OCI-LY7 (cell line): ENCODE data around the gene BUB3. TPM values are rescaled to one million over a fixed set of nuclear protein-coding genes. Genes with fewer than 3 reads are reported as not detected.
A peak's percentile ranks its signal among the peaks of the same experiment; 100 is the strongest.

ENCODE experiments used
- BruUV-seq: library from RNA; stranded (reverse); fragments of 400-500 nt; replicated peaks from 2 replicates; lab custom pipeline; 2021; lab: Mats Ljungman, UMichigan
- CTCF ChIA-PET: fragments of 300-600 bp; sonication (Branson Sonifier 250); formaldehyde crosslinking; loops from one replicate; lab custom pipeline; 2022; ENCODE audit warnings: antibody characterized with exemption; ENCODE audit not compliant: unreplicated experiment; lab: Charles Lee
- POLR2A ChIA-PET: fragments of 300-600 bp; sonication (Branson Sonifier 250); formaldehyde crosslinking; loops from one replicate; lab custom pipeline; 2022; ENCODE audit warnings: antibody characterized with exemption; lab: Charles Lee
- DNase-seq: peaks from one replicate; pipeline ENCODE4 v3.0.0-alpha.2; 2015; ENCODE audit warnings: low spot score
- H2AFZ ChIP-seq: fragments of 200-600 bp; sonication (generic), shearing (Covaris generic); 2 replicates; pipeline ENCODE4 v1.6.1; 2014; ENCODE audit warnings: mild to moderate bottlenecking, antibody characterized with exemption, low read length, moderate library complexity
- H3K27ac ChIP-seq: fragments of 200-600 bp; sonication (generic); 2 replicates; pipeline ENCODE4 v1.5.1; 2014; ENCODE audit warnings: mixed run types, low read depth, mild to moderate bottlenecking, moderate library complexity, low read length, inconsistent platforms; ENCODE audit not compliant: poor library complexity, severe bottlenecking
- H3K36me3 ChIP-seq: fragments of 200-600 bp; sonication (generic); 2 replicates; pipeline ENCODE4 v1.6.1; 2014; ENCODE audit warnings: mild to moderate bottlenecking, antibody characterized with exemption, low read length, moderate library complexity, mixed read lengths; ENCODE audit not compliant: insufficient read depth
- H3K4me1 ChIP-seq: fragments of 200-600 bp; sonication (generic); 2 replicates; pipeline ENCODE4 v1.5.1; 2014; ENCODE audit warnings: mild to moderate bottlenecking, low read length; ENCODE audit not compliant: insufficient read depth, poor library complexity, severe bottlenecking
- H3K4me2 ChIP-seq: fragments of 200-600 bp; sonication (generic); 2 replicates; pipeline ENCODE4 v1.6.1; 2014; ENCODE audit warnings: mild to moderate bottlenecking, low read length
- H3K4me3 ChIP-seq: fragments of 200-600 bp; sonication (generic); 2 replicates; pipeline ENCODE4 v1.5.1; 2014; ENCODE audit warnings: mild to moderate bottlenecking, low read depth, low read length; ENCODE audit not compliant: poor library complexity, severe bottlenecking
- H3K79me2 ChIP-seq: fragments of 200-600 bp; sonication (generic); 2 replicates; pipeline ENCODE4 v1.6.1; 2016; ENCODE audit warnings: low read depth, mild to moderate bottlenecking, low read length, moderate library complexity, mixed read lengths; ENCODE audit not compliant: insufficient read depth
- H3K9me2 ChIP-seq: fragments of 200-600 bp; sonication (generic); 2 replicates; pipeline ENCODE4 v1.6.1; 2016; ENCODE audit warnings: mild to moderate bottlenecking, low read length, mixed read lengths; ENCODE audit not compliant: insufficient read depth
- H3K9me3 ChIP-seq: fragments of 200-600 bp; sonication (generic); 2 replicates; pipeline ENCODE4 v1.6.1; 2014; ENCODE audit warnings: mild to moderate bottlenecking, mixed run types, low read length, mixed read lengths
- H4K20me1 ChIP-seq: fragments of 200-600 bp; sonication (generic); 2 replicates; pipeline ENCODE4 v1.6.1; 2014; ENCODE audit warnings: mild to moderate bottlenecking, antibody characterized with exemption, low read length, moderate library complexity, mixed read lengths; ENCODE audit not compliant: insufficient read depth
- CTCF ChIP-seq: fragments of 200-600 bp; sonication (generic); conservative IDR thresholded peaks from 2 replicates; pipeline ENCODE4 v1.5.1; 2014; ENCODE audit warnings: mild to moderate bottlenecking, antibody characterized with exemption, low read length, moderate library complexity, mixed read lengths
- EZH2phosphoT487 ChIP-seq: fragments of 200-600 bp; sonication (generic); IDR thresholded peaks from 2 replicates; pipeline ENCODE4 v1.6.1; 2018; ENCODE audit warnings: low read depth, borderline replicate concordance, mild to moderate bottlenecking, mixed run types, antibody characterized with exemption, low read length, moderate library complexity, mixed read lengths
- intact Hi-C: fragments of 100-400 bp; cut with micrococcal nuclease; formaldehyde crosslinking; loops from one replicate; pipeline ENCODE4 v1.10.0; 2022; ENCODE audit not compliant: unreplicated experiment
- total RNA-seq, 2 experiments: library from RNA; depleted of rRNA in 1 of 2; stranded (reverse); fragments of >200 nt in 1 of 2; shearing (Covaris generic) in 1 of 2; gene quantifications; 2 replicates each; pipeline ENCODE4 v1.2.3, GENCODE V29; 2014 to 2022

BUB3 gene
- total RNA-seq, 2 experiments from 2014 or later, result 312 to 526 TPM

DNA sequence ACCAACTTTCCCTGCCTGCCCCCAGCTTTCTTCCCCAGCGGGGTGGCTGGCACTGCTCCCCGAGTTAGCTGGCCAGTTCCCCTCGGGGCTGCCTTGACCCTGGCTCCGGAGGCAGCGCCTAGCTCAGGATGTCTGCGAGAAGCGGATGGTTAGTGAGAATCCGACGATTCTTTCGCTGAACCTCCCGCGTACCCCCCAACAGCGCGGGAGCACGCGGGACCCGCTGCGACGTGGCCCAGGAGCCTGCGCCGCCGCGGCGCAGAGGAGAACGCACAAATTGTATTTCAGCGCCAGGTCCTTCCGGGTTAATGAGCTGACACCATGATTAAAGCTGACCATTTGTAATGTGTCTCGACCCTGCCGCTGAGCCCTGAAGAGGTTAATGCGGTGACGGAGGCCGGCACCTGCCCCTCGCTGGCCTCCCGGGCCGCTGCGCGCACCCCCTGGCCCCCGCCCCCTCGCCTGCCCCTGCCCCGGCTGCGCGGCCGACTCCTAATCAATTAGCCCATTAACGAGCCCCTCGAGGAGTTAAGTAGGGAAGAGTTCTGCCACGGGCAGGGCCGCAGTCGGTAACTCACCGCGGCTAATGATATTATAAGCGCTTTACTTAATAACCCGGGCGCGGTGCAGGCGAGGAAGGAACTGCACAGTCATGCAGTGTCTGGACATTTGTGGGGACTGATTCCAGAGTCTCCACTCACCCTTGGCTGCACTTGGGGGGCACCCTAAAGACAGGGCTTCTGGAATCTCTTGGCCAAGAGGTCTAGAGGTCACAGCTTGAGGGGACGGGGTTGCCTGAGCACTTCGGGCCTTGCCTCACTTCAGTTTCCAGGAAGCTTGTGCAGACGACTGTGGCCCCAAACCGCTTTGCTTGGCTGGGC is 7.9 kb upstream of the BUB3 start:
- H3K4me2 ChIP-seq, result no peak overlapping the region
- BruUV-seq, result no TSS peak
- no peaks in the 10 kb centered on the region for H3K36me3 ChIP-seq
- H3K4me1 ChIP-seq, result peaks cover 10% of the 10 kb centered on the region
- no peak overlapping the region for H3K27ac ChIP-seq
- H3K4me3 ChIP-seq, result no peak overlapping the region
- H2AFZ ChIP-seq, result no peak overlapping the region
- H3K79me2 ChIP-seq, result no peaks in the 10 kb centered on the region
- CTCF ChIA-PET, result no interaction called here
- no peaks in the 10 kb centered on the region for H4K20me1 ChIP-seq
- TF ChIP-seq EZH2phosphoT487, result no peak
- no peak for TF ChIP-seq CTCF
- H3K9me3 ChIP-seq, result no peaks in the 10 kb centered on the region
- no peak for DNase-seq
- POLR2A ChIA-PET, result interaction anchor here (0.6 to 2.0 kb wide), 2 partner anchors 8 to 10 kb away, joined by 3 to 10 read pairs; partner anchors contain the start of gene BUB3
- H3K9me2 ChIP-seq, result no peaks in the 10 kb centered on the region
- intact Hi-C loops, result loop anchor here (5.0 kb wide), 1 partner anchor 391 kb away; no protein-coding TSS in a partner anchor

DNA sequence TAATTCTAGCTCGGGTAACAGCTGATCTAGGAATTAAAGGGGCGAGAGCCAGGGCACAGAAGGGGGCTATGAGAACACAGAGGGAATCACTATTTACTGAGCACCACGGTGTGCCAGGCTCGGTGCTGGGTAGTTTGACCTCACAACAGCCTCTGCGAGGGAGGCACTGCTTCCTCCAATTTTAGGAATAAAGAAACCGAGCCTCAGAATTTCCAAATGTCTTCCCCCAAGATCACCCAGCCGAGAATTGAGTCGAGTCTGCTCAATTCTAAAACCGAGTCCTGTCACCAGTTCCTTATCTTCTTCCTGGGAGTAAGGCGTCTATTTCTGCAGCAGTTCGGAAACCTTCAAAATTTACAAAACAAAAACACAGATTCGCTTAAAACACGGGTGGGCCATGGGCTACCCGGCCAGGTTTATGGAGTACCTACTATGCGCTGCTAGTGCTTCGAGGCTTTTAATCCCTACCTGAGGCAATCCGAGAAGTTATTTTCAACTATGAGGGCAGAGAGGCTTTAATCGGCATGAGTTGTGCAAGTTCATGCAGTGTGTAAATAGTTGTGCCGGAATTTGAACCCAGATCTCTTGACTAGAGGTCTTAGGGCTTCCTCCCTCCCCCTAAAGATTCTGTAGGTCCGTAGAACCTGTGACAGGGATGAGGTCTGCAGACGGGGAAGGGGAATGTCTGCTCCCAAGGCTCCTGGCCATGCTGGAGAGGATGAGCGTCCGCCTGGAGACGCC is 7.1 kb upstream of the BUB3 start:
- H3K4me1 ChIP-seq, result peaks cover 14% of the 10 kb centered on the region
- no peaks in the 10 kb centered on the region for H3K9me2 ChIP-seq
- peak overlapping the region; percentile 66; the same call in 1 of the 2 replicates for H3K4me2 ChIP-seq
- no peak for DNase-seq
- no peaks in the 10 kb centered on the region for H3K36me3 ChIP-seq
- no peaks in the 10 kb centered on the region for H4K20me1 ChIP-seq
- peak overlapping the region; percentile 61 for H3K4me3 ChIP-seq
- no peak overlapping the region for H3K27ac ChIP-seq
- no peaks in the 10 kb centered on the region for H3K79me2 ChIP-seq
- intact Hi-C loops, result loop anchor here (5.0 kb wide), 1 partner anchor 390 kb away; no protein-coding TSS in a partner anchor
- POLR2A ChIA-PET, result no interaction called here
- no TSS peak for BruUV-seq
- TF ChIP-seq CTCF, result no peak
- no peak for TF ChIP-seq EZH2phosphoT487
- CTCF ChIA-PET, result no interaction called here
- H2AFZ ChIP-seq, result no peak overlapping the region
- no peaks in the 10 kb centered on the region for H3K9me3 ChIP-seq
